Effector memory CD8-positive, alpha-beta T cell (primary cell): ENCODE measurements around the gene PRR14.
"Not testable (repeated sequence)": the region's sequence is repeated elsewhere in the genome, so short reads cannot be mapped to it uniquely, and the experiment has no call there.

ENCODE experiments used
- ATAC-seq: fragments of 150-1000 bp; cut with Tn5 transposase; replicated peaks from 2 replicates; pipeline ENCODE4 v1.10.0; 2021; ENCODE audit warnings: mild to moderate bottlenecking, moderate library complexity
- DNase-seq, 3 experiments: peaks; one replicate each; pipeline ENCODE4 v3.0.0; 2021
- H3K27ac Mint-ChIP-seq, 2 donors: one replicate each; pipeline ENCODE4 v1.8.0; 2022; ENCODE audit warnings: mild to moderate bottlenecking in 2 of 2, mixed read lengths in 2 of 2, moderate library complexity in 2 of 2
- H3K27me3 Mint-ChIP-seq, 2 donors: one replicate each; pipeline ENCODE4 v1.8.0; 2022; ENCODE audit warnings: mixed read lengths in 2 of 2
- H3K36me3 Mint-ChIP-seq: one replicate; pipeline ENCODE4 v1.8.0; 2022; ENCODE audit warnings: mild to moderate bottlenecking, moderate library complexity, mixed read lengths; ENCODE audit not compliant: insufficient read depth
- H3K4me1 Mint-ChIP-seq, 2 donors: one replicate each; pipeline ENCODE4 v1.8.0; 2022; ENCODE audit warnings: low read depth in 2 of 2, mixed read lengths in 2 of 2
- H3K4me3 Mint-ChIP-seq, 2 donors: one replicate each; pipeline ENCODE4 v1.8.0; 2022; ENCODE audit warnings: mild to moderate bottlenecking in 2 of 2, mixed read lengths in 2 of 2, moderate library complexity in 2 of 2
- H3K9me3 Mint-ChIP-seq, 2 donors: one replicate each; pipeline ENCODE4 v1.8.0; 2022; ENCODE audit warnings: mixed read lengths in 2 of 2

PRR14 gene

GRCh38 chr16:30669026-30669902, 18.5 kb downstream of the PRR14 start:
- Mint-ChIP-seq H3K4me1 (peaks cover 0 to 13% of the 10 kb centered on the region in 2 donors), H3K4me3 (no peak overlapping the region), H3K27ac (peak overlapping the region in 1 of 2 donors; percentile 55), H3K27me3 (no peaks in the 10 kb centered on the region), H3K36me3 (peaks cover 65% of the 10 kb centered on the region), H3K9me3 (no peaks in the 10 kb centered on the region)
- DNase-seq (no peak), ATAC-seq (peak; percentile 6)

- ATAC-seq (peak; percentile 21), DNase-seq (no peak)
- no peaks in the 10 kb centered on the region for H3K9me3 Mint-ChIP-seq
- peaks cover 60% of the 10 kb centered on the region for H3K36me3 Mint-ChIP-seq
- peak overlapping the region; percentile 35 to 55 for H3K27ac Mint-ChIP-seq
- no peak overlapping the region for H3K4me3 Mint-ChIP-seq
- no peaks in the 10 kb centered on the region for H3K27me3 Mint-ChIP-seq
- H3K4me1 Mint-ChIP-seq = peaks cover 0 to 13% of the 10 kb centered on the region in 2 donors
These were observed 19.4 kb downstream of the PRR14 start for GRCh38 chr16:30669903-30670824.

GRCh38 chr16:30675143-30675542, 24.4 kb downstream of the PRR14 start:
- ATAC-seq (no peak), DNase-seq (no peak)
- Mint-ChIP-seq H3K9me3 (no peaks in the 10 kb centered on the region), H3K27me3 (no peaks in the 10 kb centered on the region), H3K27ac (peak overlapping the region in 1 of 2 donors; percentile 46), H3K4me1 (peaks cover 0 to 4% of the 10 kb centered on the region in 2 donors), H3K36me3 (peaks cover 18% of the 10 kb centered on the region), H3K4me3 (no peak overlapping the region)

- H3K9me3 Mint-ChIP-seq = no peaks in the 10 kb centered on the region
- no peaks in the 10 kb centered on the region for H3K27me3 Mint-ChIP-seq
- DNase-seq (no peak), ATAC-seq (no peak)
- H3K36me3 Mint-ChIP-seq = peaks cover 4% of the 10 kb centered on the region
- H3K4me1 Mint-ChIP-seq = no peaks in the 10 kb centered on the region
- no peak overlapping the region for H3K27ac Mint-ChIP-seq
- no peak overlapping the region for H3K4me3 Mint-ChIP-seq
These were observed 27.3 kb downstream of the PRR14 start for GRCh38 chr16:30677931-30678585.

GRCh38 chr16:30678586-30678970, 27.8 kb downstream of the PRR14 start:
- Mint-ChIP-seq H3K4me3 (no peak overlapping the region), H3K27ac (no peak overlapping the region), H3K9me3 (no peaks in the 10 kb centered on the region), H3K4me1 (no peaks in the 10 kb centered on the region), H3K36me3 (peaks cover 4% of the 10 kb centered on the region), H3K27me3 (no peaks in the 10 kb centered on the region)
- no peak for DNase-seq
- no peak for ATAC-seq

GRCh38 chr16:30680326-30680725, 29.6 kb downstream of the PRR14 start:
- DNase-seq (no peak), ATAC-seq (no peak)
- no peaks in the 10 kb centered on the region for H3K36me3 Mint-ChIP-seq
- H3K9me3 Mint-ChIP-seq = no peaks in the 10 kb centered on the region
- no peaks in the 10 kb centered on the region for H3K27me3 Mint-ChIP-seq
- no peaks in the 10 kb centered on the region for H3K4me1 Mint-ChIP-seq
- no peak overlapping the region for H3K27ac Mint-ChIP-seq
- H3K4me3 Mint-ChIP-seq = no peak overlapping the region

- no peak overlapping the region for H3K4me3 Mint-ChIP-seq
- no peaks in the 10 kb centered on the region for H3K36me3 Mint-ChIP-seq
- ATAC-seq = no peak
These were observed 37.9 kb downstream of the PRR14 start for GRCh38 chr16:30688701-30689100.

GRCh38 chr16:30691907-30692306, 41.1 kb downstream of the PRR14 start:
- H3K4me3 Mint-ChIP-seq = no peak overlapping the region
- H3K36me3 Mint-ChIP-seq = peaks cover under 1% of the 10 kb centered on the region
- H3K4me1 Mint-ChIP-seq = peaks cover 4 to 6% of the 10 kb centered on the region in 2 donors
- DNase-seq (no peak), ATAC-seq (no peak)
- peak overlapping the region in 1 of 2 donors; percentile 42 for H3K27ac Mint-ChIP-seq
- no peaks in the 10 kb centered on the region for H3K27me3 Mint-ChIP-seq
- no peaks in the 10 kb centered on the region for H3K9me3 Mint-ChIP-seq

More at GRCh38 chr16:30688701-30689100, 37.9 kb downstream of the PRR14 start:
- no peaks in the 10 kb centered on the region for H3K27me3 Mint-ChIP-seq
- no peaks in the 10 kb centered on the region for H3K9me3 Mint-ChIP-seq
- H3K27ac Mint-ChIP-seq = no peak overlapping the region
- DNase-seq = no peak
- H3K4me1 Mint-ChIP-seq = peaks cover 2 to 4% of the 10 kb centered on the region in 2 donors

GRCh38 chr16:30692396-30693064, 41.8 kb downstream of the PRR14 start:
- no peak for ATAC-seq
- no peaks in the 10 kb centered on the region for H3K27me3 Mint-ChIP-seq
- H3K4me1 Mint-ChIP-seq = peaks cover 7 to 10% of the 10 kb centered on the region in 2 donors
- DNase-seq = no peak
- peaks cover 5% of the 10 kb centered on the region for H3K36me3 Mint-ChIP-seq
- H3K4me3 Mint-ChIP-seq = no peak overlapping the region
- H3K9me3 Mint-ChIP-seq = no peaks in the 10 kb centered on the region
- peak overlapping the region in 1 of 2 donors; percentile 42 for H3K27ac Mint-ChIP-seq

GRCh38 chr16:30694926-30695693, 44.4 kb downstream of the PRR14 start:
- DNase-seq (no peak), ATAC-seq (no peak)
- Mint-ChIP-seq H3K27ac (no peak overlapping the region), H3K36me3 (peaks cover 31% of the 10 kb centered on the region), H3K9me3 (no peaks in the 10 kb centered on the region), H3K27me3 (no peaks in the 10 kb centered on the region), H3K4me1 (peaks cover 22 to 27% of the 10 kb centered on the region in 2 donors), H3K4me3 (no peak overlapping the region)

- H3K27ac Mint-ChIP-seq, DNase-seq: not testable (repeated sequence)
These were observed 45.9 kb downstream of the PRR14 start for GRCh38 chr16:30696646-30697045.

More at GRCh38 chr16:30696646-30697045, 45.9 kb downstream of the PRR14 start:
- H3K27me3 Mint-ChIP-seq, ATAC-seq, H3K9me3 Mint-ChIP-seq, H3K4me3 Mint-ChIP-seq: not testable (repeated sequence)
- H3K4me1 Mint-ChIP-seq = peaks cover 25 to 28% of the 10 kb centered on the region in 2 donors
- peaks cover 46% of the 10 kb centered on the region for H3K36me3 Mint-ChIP-seq
